ENCODE data around the gene KCNK4.

KCNK4 gene

GRCh38 chr11:64269540-64270220 is 21.4 kb upstream of the KCNK4 start:
- DNase-seq, result peak; percentile 99

- DNase-seq, result no peak
Measured at GRCh38 chr11:64275031-64275800, 15.9 kb upstream of the KCNK4 start.

- no peak for DNase-seq
Measured at GRCh38 chr11:64275841-64276240, 15.3 kb upstream of the KCNK4 start.

GRCh38 chr11:64276653-64277431 is 14.3 kb upstream of the KCNK4 start:
- DNase-seq, result no peak

- no peak for DNase-seq
Measured at GRCh38 chr11:64278576-64279190, 12.4 kb upstream of the KCNK4 start.

GRCh38 chr11:64281957-64282770 is 8.9 kb upstream of the KCNK4 start:
- no peak for DNase-seq

- DNase-seq, result no peak
Measured at GRCh38 chr11:64283092-64283491, 8.0 kb upstream of the KCNK4 start.

- DNase-seq, result peak; percentile 97
Measured at GRCh38 chr11:64284048-64284961, 6.8 kb upstream of the KCNK4 start, which contains the start of gene BAD. Gene BAD (minus strand): TSS chr11:64284665. CDS start chr11:64284368, 297 bp downstream.

- peak; percentile 90 for DNase-seq
Measured at GRCh38 chr11:64284962-64285884, 5.9 kb upstream of the KCNK4 start, which contains the start of gene GPR137. Gene GPR137 (plus strand): TSS chr11:64285848. CDS start chr11:64286525, 677 bp downstream.

- DNase-seq, result peak; percentile 13
Measured at GRCh38 chr11:64285885-64286800, 5.0 kb upstream of the KCNK4 start.

GRCh38 chr11:64286801-64287159 is 4.3 kb upstream of the KCNK4 start:
- no peak for DNase-seq

GRCh38 chr11:64287676-64288352 is 3.3 kb upstream of the KCNK4 start:
- no peak for DNase-seq

GRCh38 chr11:64288353-64288750 is 2.8 kb upstream of the KCNK4 start:
- DNase-seq, result no peak

GRCh38 chr11:64289002-64289564 is 2.0 kb upstream of the KCNK4 start:
- DNase-seq, result no peak

GRCh38 chr11:64290352-64291261 is 495 bp upstream of the KCNK4 start:
- DNase-seq, result no peak

GRCh38 chr11:64291752-64292459 is 804 bp downstream of the KCNK4 start:
- DNase-seq, result no peak

Measured in OCI-M1 (cell line).